ENCODE measurements around the gene EEF2K. TPM values are rescaled to one million over a fixed set of nuclear protein-coding genes. Genes with fewer than 3 reads are reported as not detected.
A peak's percentile ranks its signal among the peaks of the same experiment; 100 is the strongest.

EEF2K gene
- total and polyA plus RNA-seq, 2 of the 13 experiments (the other 11 are each of a cell fraction or from before 2014, with no cell fraction given): 22.0 to 23.8 TPM

- TF ChIP-seq ZC3H13 (CRISPR knock-in tag; IDR thresholded peaks at IDR 0.05) (0 out of 2 replicates have a peak, but pooled peaks have one; percentile 32), NR2C2 (CRISPR knock-in tag; IDR thresholded peaks at IDR 0.05; ENCODE audit: borderline replicate concordance) (no peak), ESRRA (CRISPR knock-in tag; IDR thresholded peaks at IDR 0.05; ENCODE audit: low read depth) (no peak), HMG20B (CRISPR knock-in tag; conservative IDR thresholded peaks at IDR 0.05) (no peak), CERS6 (CRISPR knock-in tag; IDR thresholded peaks at IDR 0.05) (no peak), HMGXB3 (CRISPR knock-in tag; IDR thresholded peaks at IDR 0.05; ENCODE audit: borderline replicate concordance) (no peak), ZNF780A (CRISPR knock-in tag; IDR thresholded peaks at IDR 0.05) (no peak), FOSL1 (CRISPR knock-in tag; IDR thresholded peaks at IDR 0.05; ENCODE audit: borderline replicate concordance) (peak; percentile 42; the same call in 1 of the 2 replicates), THAP11 (CRISPR knock-in tag; IDR thresholded peaks at IDR 0.05) (no peak), CREB3 (CRISPR knock-in tag; IDR thresholded peaks at IDR 0.05) (0 out of 2 replicates have a peak, but pooled peaks have one; percentile 30), HMGXB4 (CRISPR knock-in tag; IDR thresholded peaks at IDR 0.05; ENCODE audit: borderline replicate concordance in 1 of 2, low read depth in 1 of 2) (no peak), MAF1 (CRISPR knock-in tag; IDR thresholded peaks at IDR 0.05; ENCODE audit: borderline replicate concordance) (no peak; the same call in 1 of the 2 replicates)
These were observed 17.8 kb upstream of the EEF2K start (continued) for GRCh38 chr16:22188267-22188594.

Measured in HepG2 (cell line).